T-helper 22 cell (primary cell): ENCODE data around the gene DICER1.

Experiments
- DNase-seq: peaks from one replicate; pipeline ENCODE4 v3.0.0-alpha.2; 2020; ENCODE audit warnings: low read depth

DICER1 gene

GRCh38 chr14:95125221-95125620, 32.1 kb downstream of the DICER1 start:
- DNase-seq: no peak

- DNase-seq: no peak
These were observed 33.3 kb downstream of the DICER1 start for GRCh38 chr14:95123891-95124579.

- no peak for DNase-seq
These were observed 34.7 kb downstream of the DICER1 start for GRCh38 chr14:95122621-95122945.

- DNase-seq: no peak
These were observed 35.3 kb downstream of the DICER1 start for GRCh38 chr14:95121911-95122620.

- DNase-seq: no peak
These were observed 38.0 kb downstream of the DICER1 start for GRCh38 chr14:95119336-95119735.

GRCh38 chr14:95117937-95118721, 39.2 kb downstream of the DICER1 start:
- no peak for DNase-seq

- DNase-seq: no peak
These were observed 43.9 kb downstream of the DICER1 start for GRCh38 chr14:95113476-95113875.

GRCh38 chr14:95111507-95112164, 45.7 kb downstream of the DICER1 start:
- no peak for DNase-seq

- no peak for DNase-seq
These were observed 47.2 kb downstream of the DICER1 start for GRCh38 chr14:95110178-95110577.

GRCh38 chr14:95107711-95108110, 49.6 kb downstream of the DICER1 start:
- no peak for DNase-seq

- no peak for DNase-seq
These were observed 50.4 kb downstream of the DICER1 start for GRCh38 chr14:95106971-95107370.

GRCh38 chr14:95104911-95105310, 52.4 kb downstream of the DICER1 start:
- no peak for DNase-seq

- DNase-seq: no peak
These were observed 54.7 kb downstream of the DICER1 start for GRCh38 chr14:95102680-95103044.

- DNase-seq: no peak
These were observed 55.3 kb downstream of the DICER1 start for GRCh38 chr14:95101736-95102679.

GRCh38 chr14:95098984-95099599, 58.2 kb downstream of the DICER1 start:
- no peak for DNase-seq

- no peak for DNase-seq
These were observed 59.9 kb downstream of the DICER1 start for GRCh38 chr14:95097385-95097784.

- DNase-seq: no peak
These were observed 60.9 kb downstream of the DICER1 start for GRCh38 chr14:95096476-95096875.

- no peak for DNase-seq
These were observed 61.3 kb downstream of the DICER1 start for GRCh38 chr14:95095996-95096395.

- no peak for DNase-seq
These were observed 64.6 kb downstream of the DICER1 start for GRCh38 chr14:95092723-95093122.

GRCh38 chr14:95091581-95091980, 65.7 kb downstream of the DICER1 start:
- no peak for DNase-seq

GRCh38 chr14:95088665-95089064, 68.7 kb downstream of the DICER1 start:
- no peak for DNase-seq
